Measurements from ENCODE around the gene NLRP12. TPM values are rescaled to one million over a fixed set of nuclear protein-coding genes. Genes with fewer than 3 reads are reported as not detected.
"Not testable (repeated sequence)": the region's sequence is repeated elsewhere in the genome, so short reads cannot be mapped to it uniquely, and the experiment has no call there.

The NLRP12 gene
- total RNA-seq, 1 experiment from 2014 or later: not detected

GRCh38 chr19:53772943-53773342 lies 51.2 kb downstream of the NLRP12 start:
- ChIA-PET POLR2A (no interaction called here), CTCF (interaction anchor here (0.6 to 4.2 kb wide), 8 partner anchors 13 to 827 kb away, joined by 3 to 36 read pairs (median 3); no protein-coding TSS in a partner anchor)
- H3K4me1 Mint-ChIP-seq (ENCODE audit: insufficient read depth, unreplicated experiment): no peaks in the 10 kb centered on the region
- DNase-seq (ENCODE audit: unreplicated experiment): peak; percentile 59
- TF ChIP-seq CTCF (IDR thresholded peaks at IDR 0.05; ENCODE audit: unreplicated experiment): peak; percentile 36
- H3K36me3 Mint-ChIP-seq (ENCODE audit: insufficient read depth, unreplicated experiment): no peaks in the 10 kb centered on the region
- intact Hi-C loops (cut with micrococcal nuclease): no loop called here
- no TSS peak for BruUV-seq (replicated peaks)
- H3K9me3 Mint-ChIP-seq (ENCODE audit: unreplicated experiment): peaks cover 3% of the 10 kb centered on the region
- no peak overlapping the region for H3K4me3 Mint-ChIP-seq (ENCODE audit: unreplicated experiment)
- no peaks in the 10 kb centered on the region for H3K27me3 Mint-ChIP-seq (ENCODE audit: insufficient read depth, unreplicated experiment)
- H3K27ac Mint-ChIP-seq (ENCODE audit: low read depth, unreplicated experiment): no peak overlapping the region

GRCh38 chr19:53771144-53771543 lies 53.0 kb downstream of the NLRP12 start:
- Mint-ChIP-seq H3K36me3 (ENCODE audit: insufficient read depth, unreplicated experiment) (no peaks in the 10 kb centered on the region), H3K27ac (ENCODE audit: low read depth, unreplicated experiment) (no peak overlapping the region), H3K4me3 (ENCODE audit: unreplicated experiment) (no peak overlapping the region), H3K4me1 (ENCODE audit: insufficient read depth, unreplicated experiment) (no peaks in the 10 kb centered on the region), H3K9me3 (ENCODE audit: unreplicated experiment) (peaks cover 6% of the 10 kb centered on the region), H3K27me3 (ENCODE audit: insufficient read depth, unreplicated experiment) (no peaks in the 10 kb centered on the region)
- CTCF ChIA-PET: interaction anchor here (1.1 to 4.2 kb wide), 2 partner anchors 21 to 102 kb away, joined by 4 to 36 read pairs; no protein-coding TSS in a partner anchor
- POLR2A ChIA-PET: no interaction called here
- DNase-seq (ENCODE audit: unreplicated experiment): no peak
- no TSS peak for BruUV-seq (replicated peaks)
- intact Hi-C loops (cut with micrococcal nuclease): no loop called here
- TF ChIP-seq CTCF (IDR thresholded peaks at IDR 0.05; ENCODE audit: unreplicated experiment): no peak

- POLR2A ChIA-PET; H3K27me3 Mint-ChIP-seq (ENCODE audit: insufficient read depth, unreplicated experiment); H3K36me3 Mint-ChIP-seq (ENCODE audit: insufficient read depth, unreplicated experiment); H3K27ac Mint-ChIP-seq (ENCODE audit: low read depth, unreplicated experiment); DNase-seq (ENCODE audit: unreplicated experiment); intact Hi-C loops (cut with micrococcal nuclease); BruUV-seq (replicated peaks); H3K4me1 Mint-ChIP-seq (ENCODE audit: insufficient read depth, unreplicated experiment); H3K4me3 Mint-ChIP-seq (ENCODE audit: unreplicated experiment): not testable (repeated sequence)
- H3K9me3 Mint-ChIP-seq (ENCODE audit: unreplicated experiment): peaks cover 13% of the 10 kb centered on the region
- CTCF ChIA-PET: interaction anchor here (0.6 to 4.2 kb wide), 3 partner anchors 20 to 255 kb away, joined by 3 to 36 read pairs (median 6); no protein-coding TSS in a partner anchor
Observed at GRCh38 chr19:53769696-53770309, 54.3 kb downstream of the NLRP12 start.

- H3K4me3 Mint-ChIP-seq (ENCODE audit: unreplicated experiment): no peak overlapping the region
- DNase-seq (ENCODE audit: unreplicated experiment): no peak
- H3K27ac Mint-ChIP-seq (ENCODE audit: low read depth, unreplicated experiment): no peak overlapping the region
- H3K4me1 Mint-ChIP-seq (ENCODE audit: insufficient read depth, unreplicated experiment): no peaks in the 10 kb centered on the region
- TF ChIP-seq CTCF (IDR thresholded peaks at IDR 0.05; ENCODE audit: unreplicated experiment): no peak
- no peaks in the 10 kb centered on the region for H3K36me3 Mint-ChIP-seq (ENCODE audit: insufficient read depth, unreplicated experiment)
- intact Hi-C loops (cut with micrococcal nuclease): no loop called here
- CTCF ChIA-PET: no interaction called here
- POLR2A ChIA-PET: no interaction called here
- peaks cover 13% of the 10 kb centered on the region for H3K9me3 Mint-ChIP-seq (ENCODE audit: unreplicated experiment)
- no peaks in the 10 kb centered on the region for H3K27me3 Mint-ChIP-seq (ENCODE audit: insufficient read depth, unreplicated experiment)
- BruUV-seq (replicated peaks): no TSS peak
Observed at GRCh38 chr19:53768401-53768800, 55.7 kb downstream of the NLRP12 start.

- H3K27me3 Mint-ChIP-seq (ENCODE audit: insufficient read depth, unreplicated experiment); intact Hi-C loops (cut with micrococcal nuclease); H3K27ac Mint-ChIP-seq (ENCODE audit: low read depth, unreplicated experiment); H3K36me3 Mint-ChIP-seq (ENCODE audit: insufficient read depth, unreplicated experiment); H3K4me1 Mint-ChIP-seq (ENCODE audit: insufficient read depth, unreplicated experiment); DNase-seq (ENCODE audit: unreplicated experiment); BruUV-seq (replicated peaks); POLR2A ChIA-PET; H3K4me3 Mint-ChIP-seq (ENCODE audit: unreplicated experiment); H3K9me3 Mint-ChIP-seq (ENCODE audit: unreplicated experiment): not testable (repeated sequence)
- CTCF ChIA-PET: interaction anchor here (0.7 kb wide), 1 partner anchor 46 kb away, joined by 5 read pairs; no protein-coding TSS in a partner anchor
Observed at GRCh38 chr19:53758991-53759390, 65.1 kb downstream of the NLRP12 start.

Small RNA genes lying within 50 kb of the gene (microRNA-seq; reads per million reads assigned to microRNA genes)
- gene MIR1283-2: not detected
- not detected for gene MIR371A
- 1,567 reads per million, percentile 89 among the genes with 10 or more reads in this experiment for gene MIR372
- 84.7 reads per million, percentile 71 among the genes with 10 or more reads in this experiment for gene MIR373
- gene MIR516A1: not detected
- gene MIR516A2: not detected
- not detected for gene MIR519A1
- not detected for gene MIR521-1
- gene MIR522: 1.2 reads per million
- not detected for gene MIR527

Other genes starting within 250 kb of the NLRP12 start
- gene DPRX, start 192.3 kb downstream of the NLRP12 start, total RNA-seq (2022): not detected in 2 replicates
- gene MYADM, start 43.6 kb upstream of the NLRP12 start, total RNA-seq (2022): 39.0 and 43.3 TPM in 2 replicates
- gene PRKCG, start 57.9 kb upstream of the NLRP12 start, total RNA-seq (2022): not detected in 2 replicates
- gene CACNG7, start 85.0 kb upstream of the NLRP12 start, total RNA-seq (2022): not detected in 2 replicates
- 0.16 TPM in 1 of 2 replicates, not detected in the other for gene CACNG8, start 138.6 kb upstream of the NLRP12 start, total RNA-seq (2022)
- gene CACNG6, start 167.3 kb upstream of the NLRP12 start, total RNA-seq (2022): not detected in 2 replicates
- gene VSTM1, start 239.6 kb upstream of the NLRP12 start, total RNA-seq (2022): not detected in 2 replicates

Data from MCF 10A (cell line).